OCI-M1 (cell line): Measurements from ENCODE around the gene LPCAT1.
"Not testable (repeated sequence)": the region's sequence is repeated elsewhere in the genome, so short reads cannot be mapped to it uniquely, and the experiment has no call there.

Experiments
- DNase-seq: peaks from one replicate; lab custom pipeline; 2025; lab: John Stamatoyannopoulos, UW

Gene LPCAT1

DNA sequence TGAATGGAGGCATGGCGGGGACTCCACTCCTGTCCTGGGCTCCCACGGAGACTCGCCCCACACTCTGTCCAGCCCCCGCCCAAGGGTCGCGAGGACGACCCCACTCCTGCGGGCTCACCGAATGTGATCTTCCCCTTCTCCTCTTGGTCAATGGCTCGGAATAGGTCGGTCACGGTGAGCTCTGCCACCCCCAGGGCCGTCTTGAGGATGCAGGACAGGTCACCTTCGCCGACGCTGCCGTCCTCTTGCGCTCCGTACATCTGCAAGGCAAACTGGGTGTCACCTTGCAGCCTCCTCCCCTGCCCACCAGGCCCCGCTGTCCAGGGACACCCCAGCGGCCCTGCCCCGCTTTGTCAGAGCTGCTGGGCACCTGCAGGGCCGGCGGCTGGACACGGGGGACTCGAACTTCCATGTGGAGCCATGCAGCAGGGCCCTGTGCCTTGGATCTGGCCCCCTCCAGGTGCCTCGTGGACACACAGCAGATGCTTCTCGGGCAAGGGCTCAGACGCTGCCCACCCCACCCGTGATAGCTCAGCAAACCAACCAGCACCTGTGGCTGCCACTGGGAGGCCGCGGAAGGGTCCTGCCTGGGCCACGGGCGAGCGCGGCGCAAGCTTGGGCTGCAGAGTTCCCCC is 57.0 kb downstream of the LPCAT1 start:
- no peak for DNase-seq

DNA sequence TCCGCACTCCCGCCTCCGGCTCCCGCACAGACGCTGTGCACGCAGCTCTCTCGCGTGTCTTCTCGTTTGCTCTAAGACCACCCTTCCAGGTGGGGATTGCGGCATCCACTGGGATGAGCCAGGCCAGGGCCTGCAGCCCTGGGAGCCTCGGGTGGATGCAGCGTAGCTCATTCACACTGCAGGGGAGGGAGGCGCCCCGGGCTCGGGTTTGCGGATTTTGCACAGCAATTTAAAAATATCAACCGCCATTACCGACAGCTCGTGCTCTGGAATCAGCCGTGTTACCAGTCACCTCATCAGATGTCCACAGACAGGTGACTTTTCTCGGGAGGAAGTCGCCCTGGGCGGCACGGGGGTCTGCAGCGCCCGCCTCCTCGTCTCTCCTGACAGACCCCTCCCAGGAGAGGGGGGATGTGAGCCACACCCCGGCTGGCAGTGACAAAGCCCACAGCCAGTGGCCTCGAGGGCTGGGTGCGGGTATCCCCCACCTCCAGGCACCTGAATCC is 57.7 kb downstream of the LPCAT1 start:
- DNase-seq: no peak

GRCh38 chr5:1465117-1465516 is 58.6 kb downstream of the LPCAT1 start:
- no peak for DNase-seq

- DNase-seq: no peak
These were observed 59.2 kb downstream of the LPCAT1 start for GRCh38 chr5:1464511-1464910.

DNA sequence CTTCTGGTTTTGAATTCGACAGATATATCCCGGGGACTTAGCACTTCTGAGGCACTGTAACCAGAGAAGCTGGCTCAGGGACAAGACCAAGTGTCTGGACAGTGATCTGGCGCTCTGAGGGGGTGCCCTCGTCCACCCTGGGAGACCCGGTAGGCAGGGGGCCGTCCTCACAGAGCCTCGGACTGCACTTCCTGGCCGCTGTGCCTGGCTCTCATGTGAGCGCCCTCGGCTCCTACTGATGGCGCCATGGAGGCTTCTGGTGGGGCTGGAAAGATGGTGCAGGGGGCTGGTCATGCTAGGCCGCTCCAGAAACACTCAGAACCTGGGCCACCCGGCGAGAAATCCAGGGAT is 59.7 kb downstream of the LPCAT1 start:
- DNase-seq: no peak

GRCh38 chr5:1463326-1464095 is 60.2 kb downstream of the LPCAT1 start:
- no peak for DNase-seq

DNA sequence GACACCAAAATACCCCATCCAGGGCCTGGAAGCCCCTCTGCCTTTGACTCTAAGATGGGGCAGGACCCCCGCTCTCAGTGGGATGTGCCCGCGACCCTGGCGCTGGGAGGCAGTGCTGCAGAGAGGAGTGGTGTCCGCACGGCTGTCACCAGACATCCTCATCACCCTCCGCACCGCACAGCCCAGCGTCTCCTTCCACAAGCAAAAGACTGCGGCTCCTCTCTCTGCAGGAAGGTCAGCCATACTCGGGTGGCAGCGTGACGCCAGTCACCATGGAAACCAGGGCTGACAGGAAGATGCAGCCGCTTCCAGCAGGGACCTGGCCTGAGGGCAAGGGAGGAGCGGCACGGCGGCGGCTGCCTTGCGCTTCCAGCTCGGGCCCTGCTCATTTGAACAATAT is 61.4 kb downstream of the LPCAT1 start:
- DNase-seq: no peak

DNA sequence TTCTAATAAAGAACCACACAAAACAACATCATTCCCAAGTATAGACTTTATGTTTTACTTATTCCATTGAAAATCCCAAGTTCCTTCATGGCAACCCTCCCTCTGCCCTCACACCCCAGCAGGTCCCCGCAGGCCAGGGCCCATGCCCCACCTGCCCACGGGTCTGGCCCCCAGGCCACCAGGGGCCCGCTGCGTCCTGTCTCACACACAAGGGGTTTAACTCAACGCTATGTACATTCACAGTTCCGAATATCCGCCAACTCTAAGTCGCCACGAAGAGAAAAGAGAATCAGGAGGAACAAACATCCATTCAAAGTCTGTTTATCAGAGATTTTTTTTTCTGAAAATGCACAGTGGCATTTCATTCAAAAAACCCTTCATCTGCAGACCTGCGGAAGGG is 62.4 kb downstream of the LPCAT1 start:
- no peak for DNase-seq

DNA sequence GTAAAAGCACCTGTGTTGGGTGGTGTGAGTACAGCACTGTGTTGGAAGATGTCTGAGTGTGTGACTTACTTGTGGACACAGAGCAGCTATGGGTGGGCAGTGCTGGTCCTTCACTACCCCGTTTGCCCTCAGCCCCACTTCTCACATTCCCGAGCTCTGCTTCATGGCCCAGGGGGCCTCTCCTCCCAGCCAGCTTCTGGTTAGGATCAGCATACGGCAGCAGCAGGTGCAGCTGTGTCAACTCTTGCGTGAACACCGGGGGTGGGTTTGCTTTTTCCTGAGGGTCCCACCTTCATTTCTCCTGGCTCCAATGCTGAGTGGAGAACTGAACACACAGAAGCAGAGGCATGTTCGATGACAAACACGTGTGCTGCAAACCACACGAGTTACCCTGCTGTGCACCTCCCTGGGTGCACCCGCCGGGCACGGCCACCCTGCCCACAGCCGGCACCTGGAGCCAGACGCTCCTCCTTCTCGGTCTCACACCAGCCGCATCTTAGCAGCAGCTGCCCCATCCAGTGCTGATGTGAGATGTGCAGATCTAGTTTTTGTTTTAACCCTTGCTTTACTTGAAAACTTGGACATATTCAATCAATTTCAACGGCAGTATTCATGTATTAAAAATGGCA is 63.6 kb downstream of the LPCAT1 start:
- DNase-seq: no peak

GRCh38 chr5:1459435-1459834 is 64.3 kb downstream of the LPCAT1 start:
- DNase-seq: not testable (repeated sequence)

DNA sequence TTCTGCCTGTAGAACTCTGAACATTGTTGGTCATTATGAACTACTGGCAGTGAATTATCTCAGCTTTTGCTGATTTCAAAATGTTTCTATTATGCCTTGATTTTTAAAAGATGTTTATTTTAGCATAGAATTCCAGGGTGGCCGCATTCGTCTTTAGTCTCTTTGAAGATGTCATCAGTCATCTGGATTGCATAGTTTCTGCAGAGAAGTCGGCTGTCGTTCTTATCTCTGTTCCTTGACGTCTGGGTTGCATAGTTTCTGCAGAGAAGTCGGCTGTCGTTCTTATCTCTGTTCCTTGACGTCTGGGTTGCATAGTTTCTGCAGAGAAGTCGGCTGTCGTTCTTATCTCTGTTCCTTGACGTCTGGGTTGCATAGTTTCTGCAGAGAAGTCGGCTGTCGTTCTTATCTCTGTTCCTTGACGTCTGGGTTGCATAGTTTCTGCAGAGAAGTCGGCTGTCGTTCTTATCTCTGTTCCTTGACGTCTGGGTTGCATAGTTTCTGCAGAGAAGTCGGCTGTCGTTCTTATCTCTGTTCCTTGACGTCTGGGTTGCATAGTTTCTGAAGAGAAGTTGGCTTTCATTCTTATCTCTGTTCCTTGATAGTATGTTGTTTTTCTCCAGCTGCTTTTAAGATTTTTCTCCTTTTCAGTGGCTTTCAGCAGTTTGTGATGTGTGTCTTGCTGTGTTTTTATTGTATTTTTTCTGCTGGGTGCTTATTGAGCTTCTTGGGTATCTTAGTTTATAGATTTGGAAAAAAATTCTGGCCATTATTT is 67.5 kb downstream of the LPCAT1 start:
- DNase-seq: not testable (repeated sequence)

- DNase-seq: no peak
These were observed 70.1 kb downstream of the LPCAT1 start for GRCh38 chr5:1453613-1454012.

GRCh38 chr5:1449081-1449630 is 74.6 kb downstream of the LPCAT1 start:
- DNase-seq: no peak

DNA sequence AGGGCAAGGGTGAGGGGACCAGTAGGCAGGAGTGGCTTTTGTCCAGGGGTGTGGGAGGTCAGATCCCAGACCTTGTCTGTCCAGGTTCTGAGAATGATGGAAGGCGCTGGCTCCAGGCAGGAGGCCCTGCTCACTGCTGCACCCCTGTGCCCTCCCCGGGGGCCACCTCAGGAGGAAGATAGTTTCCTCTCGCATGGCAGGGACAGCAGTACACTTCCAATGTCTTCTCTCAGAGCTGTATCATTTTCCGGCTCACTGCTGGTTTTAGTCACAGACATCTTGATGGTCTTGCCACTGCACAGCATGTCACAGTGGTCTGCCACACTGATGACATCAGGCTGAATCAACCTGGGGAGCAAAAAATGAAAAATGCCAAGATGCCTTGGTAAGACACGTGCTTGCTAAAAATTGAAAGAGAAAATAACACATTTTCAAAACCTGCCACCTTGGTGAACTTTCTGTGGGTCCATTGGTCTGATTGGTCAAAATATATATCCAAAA is 75.2 kb downstream of the LPCAT1 start:
- no peak for DNase-seq

DNA sequence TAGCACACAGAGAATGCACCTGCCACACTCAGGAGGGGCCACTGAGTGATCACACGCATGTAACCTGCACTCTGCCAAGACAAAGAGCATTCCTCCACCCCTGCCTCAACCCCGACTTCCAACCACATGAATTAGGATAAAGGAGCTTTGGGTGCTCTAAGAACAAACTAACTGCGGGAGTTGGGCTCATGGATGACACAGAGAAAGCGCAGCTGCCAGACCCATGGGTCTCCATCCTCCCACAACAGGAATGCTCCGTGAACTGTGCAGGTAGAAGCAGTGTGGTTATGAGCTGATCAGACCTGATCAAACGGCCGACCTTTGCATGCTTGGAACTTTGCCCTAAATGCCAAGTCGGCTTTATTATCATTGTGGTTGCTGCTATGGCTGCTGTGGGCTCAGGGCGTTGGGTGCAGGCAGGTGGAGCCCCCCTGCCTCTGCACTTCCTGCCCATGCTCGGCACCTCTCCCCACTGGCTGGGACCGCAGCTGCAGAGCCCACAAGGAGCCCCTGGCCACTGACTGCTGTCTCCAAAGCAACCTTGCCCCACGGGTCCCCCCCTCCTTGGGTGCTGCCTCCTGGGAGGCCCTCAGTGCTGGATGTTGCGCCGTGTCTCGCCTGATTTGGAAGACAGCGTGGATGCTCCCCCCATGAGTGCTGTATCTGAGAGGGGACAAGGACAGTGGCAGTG is 75.9 kb downstream of the LPCAT1 start:
- no peak for DNase-seq

DNA sequence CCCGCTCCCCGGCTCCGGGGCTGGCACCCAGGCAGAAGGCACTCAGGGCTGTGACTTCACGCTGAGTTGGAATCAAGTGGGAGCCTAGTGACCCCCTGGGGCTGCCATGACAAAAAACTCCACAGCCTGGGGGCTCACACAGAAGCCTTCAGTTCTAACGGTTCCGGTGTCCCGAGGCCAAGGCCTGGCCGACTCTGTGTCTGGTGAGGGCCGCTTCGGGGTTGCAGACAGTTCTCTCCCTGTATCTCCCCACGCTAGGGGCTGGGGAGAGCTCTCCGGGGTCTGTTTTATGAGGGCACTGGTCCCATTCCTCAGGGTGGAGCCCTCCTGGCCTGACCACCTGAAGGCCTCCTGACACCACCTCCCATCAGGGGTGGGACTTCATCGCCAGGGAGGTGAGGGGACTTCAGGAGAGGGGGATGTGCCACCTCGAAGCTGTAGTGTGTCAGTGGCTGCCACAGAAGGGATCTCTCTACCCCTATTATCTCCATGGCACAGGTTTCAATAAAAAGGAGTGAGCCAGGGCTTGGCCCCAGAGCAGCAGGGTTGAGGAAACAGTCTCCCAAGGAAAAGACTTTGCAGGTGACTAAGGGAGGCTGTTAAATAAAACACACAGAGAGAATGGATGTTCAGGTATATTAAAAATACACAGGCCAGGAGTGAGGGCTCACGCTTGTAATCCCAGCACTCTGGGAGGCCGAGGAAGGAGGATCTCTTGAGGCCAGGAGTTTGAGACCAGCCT is 77.0 kb downstream of the LPCAT1 start:
- DNase-seq: no peak

DNA sequence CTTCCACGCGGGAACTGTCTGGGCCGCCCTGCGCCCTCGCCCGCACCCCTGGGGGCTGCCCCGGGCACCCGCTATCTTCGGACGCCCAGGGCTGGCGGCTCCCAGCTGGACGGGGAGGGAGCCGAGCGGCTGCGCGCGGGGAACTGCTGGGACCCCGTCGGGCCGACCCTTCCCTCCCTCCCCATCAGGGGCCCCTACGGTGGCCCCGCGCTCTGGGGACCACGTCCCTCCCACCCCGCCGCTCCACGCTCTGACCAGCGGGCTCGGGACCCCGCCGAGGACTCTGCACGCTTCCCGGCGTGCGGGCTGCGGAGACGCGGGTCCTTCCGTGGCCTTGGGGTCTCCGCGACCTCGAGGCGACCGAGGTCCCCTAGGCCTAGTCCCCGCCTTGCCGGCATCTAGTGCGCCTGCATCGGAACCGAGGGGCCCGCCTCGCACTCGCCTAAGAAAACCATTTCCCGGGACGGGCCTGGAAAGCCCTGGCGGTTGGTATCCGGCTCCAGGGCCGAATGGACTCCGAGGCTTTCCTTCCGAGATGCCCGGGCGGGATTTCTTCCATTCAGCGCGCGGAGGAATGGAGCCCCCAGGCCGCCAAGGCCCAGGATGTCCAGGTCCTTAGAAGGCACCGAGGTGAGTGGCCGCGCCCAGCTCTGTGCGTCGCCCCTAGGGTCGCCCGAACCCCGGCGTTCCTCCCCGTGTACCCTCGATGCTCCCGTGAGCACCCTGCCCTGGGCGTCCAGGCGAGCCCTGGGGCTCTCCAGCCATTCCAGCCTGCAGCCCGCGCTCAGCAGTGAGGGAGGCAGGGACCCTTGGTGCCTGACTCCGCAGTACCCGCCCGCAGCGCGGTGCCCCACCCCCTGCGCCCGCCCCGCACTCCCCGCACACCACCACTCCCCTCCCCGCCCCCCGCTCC is 77.8 kb downstream of the LPCAT1 start:
- DNase-seq: no peak

GRCh38 chr5:1445313-1445688 is 78.5 kb downstream of the LPCAT1 start, which contains the start of gene SLC6A3:
SLC6A3 (minus strand) TSS chr5:1445440; CDS start chr5:1443197, 2,243 bp downstream.
- no peak for DNase-seq
